Keratinocyte (primary cell): ENCODE results near the gene MCM9. TPM values are rescaled to one million over a fixed set of nuclear protein-coding genes. Genes with fewer than 3 reads are reported as not detected.

Source experiments
- DNase-seq: peaks from one replicate; pipeline ENCODE4 v3.0.0-alpha.2; 2011; ENCODE audit warnings: low read depth, missing footprints, low spot score
- FAIRE-seq: peaks from 2 replicates; lab custom pipeline; 2011; peaks lifted over from hg19 to GRCh38; lab: Jason Lieb, UNC
- H2AFZ ChIP-seq: 2 replicates; pipeline ENCODE4 v1.6.0; 2012; ENCODE audit warnings: low read length, control low read depth, inconsistent platforms; ENCODE audit not compliant: control insufficient read depth
- H3K27ac ChIP-seq: 2 replicates; pipeline ENCODE4 v1.5.1; 2011; ENCODE audit warnings: low read length; ENCODE audit not compliant: control insufficient read depth, insufficient read depth
- H3K27me3 ChIP-seq: 3 replicates; pipeline ENCODE4 v1.6.0; 2011; ENCODE audit warnings: low read length; ENCODE audit not compliant: control insufficient read depth, insufficient read depth; ENCODE audit errors: extremely low read depth
- H3K36me3 ChIP-seq, 2 experiments: 2 replicates in 1 of 2; 3 replicates in 1 of 2; pipeline ENCODE4 v1.5.1; 2011; ENCODE audit warnings: low read length in 2 of 2, mild to moderate bottlenecking in 1 of 2; ENCODE audit not compliant: control insufficient read depth in 2 of 2, insufficient read depth in 2 of 2; ENCODE audit errors: extremely low read depth in 1 of 2
- H3K4me1 ChIP-seq: 3 replicates; pipeline ENCODE4 v1.5.1; 2011; ENCODE audit warnings: low read length; ENCODE audit not compliant: control insufficient read depth, insufficient read depth; ENCODE audit errors: extremely low read depth
- H3K4me2 ChIP-seq: 3 replicates; pipeline ENCODE4 v1.6.0; 2011; ENCODE audit warnings: low read depth, low read length; ENCODE audit not compliant: control insufficient read depth, insufficient read depth; ENCODE audit errors: extremely low read depth
- H3K4me3 ChIP-seq, 3 experiments: fragments of 200-600 bp in 1 of 3; sonication (generic) in 1 of 3; 2 replicates in 2 of 3; 3 replicates in 1 of 3; pipeline ENCODE4 v1.5.1; 2011 to 2016; ENCODE audit warnings: low read length in 3 of 3, mild to moderate bottlenecking in 3 of 3, control low read depth in 2 of 3, inconsistent platforms in 1 of 3, low read depth in 1 of 3, mixed read lengths in 1 of 3, mixed run types in 1 of 3, moderate library complexity in 1 of 3; ENCODE audit not compliant: control insufficient read depth in 2 of 3, insufficient read depth in 2 of 3; ENCODE audit errors: extremely low read depth in 1 of 3
- H3K79me2 ChIP-seq: 2 replicates; pipeline ENCODE4 v1.6.0; 2012; ENCODE audit warnings: low read length; ENCODE audit not compliant: control insufficient read depth, insufficient read depth
- H3K9ac ChIP-seq: 3 replicates; pipeline ENCODE4 v1.6.0; 2011; ENCODE audit warnings: low read length; ENCODE audit not compliant: control insufficient read depth, insufficient read depth; ENCODE audit errors: extremely low read depth
- H3K9me1 ChIP-seq: 3 replicates; pipeline ENCODE4 v1.6.0; 2011; ENCODE audit warnings: low read length; ENCODE audit not compliant: control insufficient read depth, insufficient read depth; ENCODE audit errors: extremely low read depth
- H3K9me3 ChIP-seq: 2 replicates; pipeline ENCODE4 v1.5.1; 2012; ENCODE audit warnings: low read depth, low read length; ENCODE audit not compliant: control insufficient read depth
- H4K20me1 ChIP-seq: 3 replicates; pipeline ENCODE4 v1.6.0; 2011; ENCODE audit warnings: low read length; ENCODE audit not compliant: control insufficient read depth, insufficient read depth; ENCODE audit errors: extremely low read depth
- CTCF ChIP-seq, 3 experiments: IDR thresholded peaks in 1 of 3; conservative IDR thresholded peaks in 1 of 3; optimal IDR thresholded peaks in 1 of 3; 2 replicates in 2 of 3; 3 replicates in 1 of 3; pipeline versions ENCODE3 to v1.5.1; 2011; ENCODE audit warnings: low read length in 3 of 3, mild to moderate bottlenecking in 3 of 3, moderate library complexity in 2 of 3, control low read depth in 1 of 3, inconsistent platforms in 1 of 3; ENCODE audit not compliant: insufficient read depth in 2 of 3; ENCODE audit errors: extremely low read depth in 1 of 3
- EZH2 ChIP-seq: IDR thresholded peaks from one replicate; pipeline ENCODE4 v1.6.1; 2012; ENCODE audit warnings: inconsistent platforms, mild to moderate bottlenecking, low read length, moderate library complexity
- dilution Hi-C: fragments of 300-500 bp; cut with MboI; formaldehyde crosslinking; loops from one replicate; pipeline ENCODE4 v1.7.0; 2020; ENCODE audit warnings: low sequenced_read_pairs; ENCODE audit not compliant: extremely low pct_ligation_motif_present
- polyA plus RNA-seq, 5 experiments: library from polyadenylated mRNA; depleted of rRNA in 3 of 5; stranded (reverse) in 3 of 5; stranded (forward) in 1 of 5; unstranded in 1 of 5; fragments of >200 nt; gene quantifications; 1 replicate in 1 of 5; 2 replicates in 3 of 5; 3 replicates in 1 of 5; pipeline versions ENCODE4 v1.2.1 to v1.2.3, GENCODE V29; 2011 to 2012; ENCODE audit warnings: missing spikeins in 2 of 5, low read depth in 1 of 5, low replicate concordance in 1 of 5

The MCM9 gene
- polyA plus RNA-seq, 1 donor (not counting 4 experiments of a cell fraction or from before 2014, with no cell fraction given) = 3.1 TPM

DNA sequence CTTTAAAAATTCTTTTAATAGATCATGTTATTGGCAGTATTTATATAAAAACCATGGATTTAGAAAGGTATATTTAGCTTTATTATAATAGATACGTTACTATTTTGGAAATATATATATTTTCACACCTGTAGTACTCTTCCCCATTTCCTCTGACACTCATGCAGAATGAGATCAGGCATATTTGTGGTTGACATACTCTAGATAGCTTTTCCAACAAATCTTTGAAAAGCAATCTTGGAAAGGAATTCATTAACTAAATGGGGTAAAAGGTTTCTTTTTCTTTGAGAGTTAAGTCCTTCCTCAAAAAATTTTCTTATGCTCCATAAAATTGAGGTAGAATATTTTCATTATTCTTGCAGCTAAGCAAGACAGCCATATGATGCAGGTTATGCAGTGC is 26.5 kb downstream of the MCM9 start:
- Histone ChIP-seq H3K4me2 (no peak overlapping the region), H3K36me3 (peaks cover 5 to 22% of the 10 kb centered on the region in 2 experiments), H3K79me2 (peaks cover 3% of the 10 kb centered on the region), H3K4me1 (peaks cover 7% of the 10 kb centered on the region), H3K4me3 (no peak overlapping the region), H3K27me3 (no peaks in the 10 kb centered on the region), H2AFZ (no peak overlapping the region), H3K9ac (no peak overlapping the region), H3K27ac (no peak overlapping the region), H3K9me3 (no peaks in the 10 kb centered on the region), H4K20me1 (no peaks in the 10 kb centered on the region), H3K9me1 (no peaks in the 10 kb centered on the region)
- dilution Hi-C loops = no loop called here
- no peak for DNase-seq
- TF ChIP-seq CTCF (optimal IDR thresholded peaks at IDR 0.05 in 1 of 3, IDR thresholded peaks at IDR 0.05 in 1 of 3, conservative IDR thresholded peaks at IDR 0.05 in 1 of 3; ENCODE audit: extremely low read depth in 1 of 3, insufficient read depth in 2 of 3, low read length in 3 of 3) (no peak), EZH2 (no peak)
- FAIRE-seq = no peak

- H3K4me1 ChIP-seq = peaks cover 16% of the 10 kb centered on the region
- H3K9me3 ChIP-seq = no peaks in the 10 kb centered on the region
- dilution Hi-C loops = no loop called here
- no peak overlapping the region for H2AFZ ChIP-seq
- no peak for FAIRE-seq
- H3K9me1 ChIP-seq = no peaks in the 10 kb centered on the region
- no peak for DNase-seq
- H3K27ac ChIP-seq = no peak overlapping the region
- no peaks in the 10 kb centered on the region for H4K20me1 ChIP-seq
- no peak overlapping the region for H3K4me2 ChIP-seq
- TF ChIP-seq EZH2 (no peak), CTCF (optimal IDR thresholded peaks at IDR 0.05 in 1 of 3, IDR thresholded peaks at IDR 0.05 in 1 of 3, conservative IDR thresholded peaks at IDR 0.05 in 1 of 3; ENCODE audit: extremely low read depth in 1 of 3, insufficient read depth in 2 of 3, low read length in 3 of 3) (no peak)
- peaks cover 9% of the 10 kb centered on the region for H3K79me2 ChIP-seq
- H3K36me3 ChIP-seq = peaks cover 2 to 22% of the 10 kb centered on the region in 2 experiments
- no peak overlapping the region for H3K4me3 ChIP-seq
- no peak overlapping the region for H3K9ac ChIP-seq
- H3K27me3 ChIP-seq = no peaks in the 10 kb centered on the region
Measured at GRCh38 chr6:118905851-118906250, 29.1 kb downstream of the MCM9 start.
